ENCODE results near the gene CD2AP. TPM values are rescaled to one million over a fixed set of nuclear protein-coding genes. Genes with fewer than 3 reads are reported as not detected.

The CD2AP gene
- total RNA-seq, 2 donors from 2014 or later, result 27.1 to 29.1 TPM

- no peaks in the 10 kb centered on the region for H3K4me1 ChIP-seq (ENCODE audit: control insufficient read depth in 1 of 2, low read depth in 2 of 2)
- no peak for ATAC-seq (ENCODE audit: insufficient number of reproducible peaks, low FRiP score, low read depth)
- H3K36me3 ChIP-seq, result no peaks in the 10 kb centered on the region
- TF ChIP-seq CTCF (IDR thresholded peaks at IDR 0.05), result no peak
- H3K27me3 ChIP-seq (replicated peaks; ENCODE audit: insufficient read depth), result no peaks in the 10 kb centered on the region
- no peak overlapping the region for H3K27ac ChIP-seq
- no peaks in the 10 kb centered on the region for H3K9me3 ChIP-seq
- no peak overlapping the region for H3K4me3 ChIP-seq
- no peak for DNase-seq (ENCODE audit: low spot score)
Observed at GRCh38 chr6:47674673-47675072, 197.1 kb downstream of the CD2AP start.

Other genes starting within 250 kb of the CD2AP start
- gene TNFRSF21, start 167.9 kb upstream of the CD2AP start, total RNA-seq, result 10 to 100 TPM in 1 of 2 donors, 1 to 10 TPM in 1; 7.3 to 15.3 TPM
- not detected for gene ADGRF4, start 220.8 kb downstream of the CD2AP start, total RNA-seq

Measured in thoracic aorta (tissue), 2 donors.